Erythroblast (primary cell): Measurements from ENCODE around the gene SRBD1.

Source experiments
- GATA1 ChIP-seq: IDR thresholded peaks from 2 replicates; pipeline ENCODE4 v1.6.1; 2011; ENCODE audit warnings: low read depth, mild to moderate bottlenecking, control low read depth, low read length, moderate library complexity
- POLR2A ChIP-seq: IDR thresholded peaks from 2 replicates; pipeline ENCODE4 v1.6.1; 2011; ENCODE audit warnings: mild to moderate bottlenecking, low read length

DNA sequence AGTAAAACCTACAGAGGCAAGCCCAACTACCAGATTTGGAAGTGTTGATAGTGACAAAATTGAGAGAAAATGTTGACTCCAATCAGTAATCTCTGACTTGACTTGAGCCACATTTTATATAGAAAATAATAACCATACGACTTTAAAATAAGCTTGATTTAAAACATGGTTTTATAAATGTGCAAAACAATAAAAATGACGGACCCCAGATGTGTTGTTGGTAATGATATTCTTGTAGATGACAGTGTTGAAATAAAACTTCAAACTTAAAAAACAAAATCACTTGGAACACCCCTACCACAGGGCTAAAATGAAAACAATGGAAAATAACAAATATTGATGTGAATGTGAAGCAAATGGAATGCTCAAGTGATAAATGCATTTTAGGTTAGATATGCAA, 188.1 kb downstream of the SRBD1 start:
- TF ChIP-seq POLR2A, result no peak
- no peak for TF ChIP-seq GATA1
